H1 (cell line): Measurements from ENCODE around the gene ARL5C. TPM values are rescaled to one million over a fixed set of nuclear protein-coding genes. Genes with fewer than 3 reads are reported as not detected.

Experiments
- CTCF ChIA-PET: fragments of 300-600 bp; sonication (Branson Sonifier 250); formaldehyde crosslinking; loops from one replicate; lab custom pipeline; 2021; ENCODE audit not compliant: partially characterized antibody; lab: Charles Lee
- POLR2A ChIA-PET: fragments of 300-600 bp; sonication (Branson Sonifier 250); formaldehyde crosslinking; loops from one replicate; lab custom pipeline; 2021; ENCODE audit warnings: inconsistent platforms; ENCODE audit not compliant: partially characterized antibody; lab: Charles Lee
- DNase-seq, 2 experiments: peaks; one replicate each; pipeline versions ENCODE4 v3.0.0 to v3.0.0-alpha.2; 2010 to 2022; ENCODE audit warnings: low spot score in 2 of 2, low read depth in 1 of 2, mixed read lengths in 1 of 2
- FAIRE-seq: peaks from 2 replicates; lab custom pipeline; 2011; peaks lifted over from hg19 to GRCh38; lab: Jason Lieb, UNC
- H2AFZ ChIP-seq: 2 replicates; pipeline ENCODE4 v1.8.1; 2012; ENCODE audit warnings: low read length, inconsistent platforms
- H2AK5ac ChIP-seq: 2 replicates; pipeline ENCODE4 v1.6.1; 2013; ENCODE audit warnings: low read depth, low read length
- H2BK120ac ChIP-seq: replicated peaks from 2 replicates; pipeline ENCODE3; 2013; ENCODE audit warnings: low read depth, low read length, inconsistent platforms
- H2BK12ac ChIP-seq: 2 replicates; pipeline ENCODE4 v1.6.1; 2013; ENCODE audit warnings: low read depth, low read length
- H2BK15ac ChIP-seq: 2 replicates; pipeline ENCODE4 v1.6.1; 2013; ENCODE audit warnings: low read length
- H2BK20ac ChIP-seq: 2 replicates; pipeline ENCODE4 v1.6.1; 2013; ENCODE audit warnings: low read length
- H2BK5ac ChIP-seq: 2 replicates; pipeline ENCODE4 v1.6.1; 2013; ENCODE audit warnings: low read depth, low read length
- H3K14ac ChIP-seq: 2 replicates; pipeline ENCODE4 v1.6.1; 2013; ENCODE audit warnings: inconsistent platforms; ENCODE audit not compliant: insufficient read length
- H3K18ac ChIP-seq: 2 replicates; pipeline ENCODE4 v1.6.1; 2013; ENCODE audit warnings: low read length; ENCODE audit errors: extremely low read depth
- H3K23ac ChIP-seq: 2 replicates; pipeline ENCODE4 v1.6.1; 2013; ENCODE audit warnings: inconsistent platforms; ENCODE audit not compliant: insufficient read length
- H3K23me2 ChIP-seq: 2 replicates; pipeline ENCODE4 v1.6.1; 2013; ENCODE audit warnings: low read depth, low read length
- H3K27ac ChIP-seq: 2 replicates; pipeline ENCODE4 v1.6.1; 2011; ENCODE audit warnings: low read depth, low read length, inconsistent platforms
- H3K27me3 ChIP-seq, 4 experiments: replicated peaks in 1 of 4; 1 replicate in 1 of 4; 2 replicates in 3 of 4; pipeline versions ENCODE4 v1.6.1 to v1.8.1; 2011 to 2013; ENCODE audit warnings: low read length in 3 of 4, mild to moderate bottlenecking in 3 of 4, inconsistent platforms in 2 of 4, mixed read lengths in 2 of 4, moderate library complexity in 1 of 4; ENCODE audit not compliant: control insufficient read depth in 3 of 4, insufficient read depth in 3 of 4; ENCODE audit errors: extremely low read depth in 1 of 4
- H3K36me3 ChIP-seq, 4 experiments: 2 replicates each; pipeline versions ENCODE4 v1.6.1 to v1.8.1; 2011 to 2013; ENCODE audit warnings: mild to moderate bottlenecking in 4 of 4, low read length in 3 of 4, moderate library complexity in 2 of 4, control low read depth in 1 of 4, inconsistent platforms in 1 of 4; ENCODE audit not compliant: insufficient read depth in 4 of 4, control insufficient read depth in 2 of 4
- H3K4ac ChIP-seq: replicated peaks from 2 replicates; pipeline ENCODE3; 2013; ENCODE audit warnings: low read length, low read depth, mixed read lengths, inconsistent platforms; ENCODE audit not compliant: insufficient read length
- H3K4me1 ChIP-seq, 4 experiments: replicated peaks in 1 of 4; 1 replicate in 1 of 4; 2 replicates in 3 of 4; pipeline versions ENCODE4 v1.6.1 to v1.8.1; 2011 to 2013; ENCODE audit warnings: low read length in 3 of 4, inconsistent platforms in 2 of 4, mixed read lengths in 1 of 4; ENCODE audit not compliant: insufficient read depth in 4 of 4, control insufficient read depth in 3 of 4
- H3K4me2 ChIP-seq, 2 experiments: 2 replicates each; pipeline versions ENCODE4 v1.6.1 to v1.8.1; 2011 to 2013; ENCODE audit warnings: low read depth in 2 of 2, low read length in 2 of 2, control low read depth in 1 of 2, inconsistent platforms in 1 of 2, mild to moderate bottlenecking in 1 of 2; ENCODE audit not compliant: insufficient read depth in 1 of 2
- H3K4me3 ChIP-seq, 4 experiments: fragments of 200-600, 300-600 bp in 1 of 4; sonication (generic), shearing (Covaris generic), sonication (Bioruptor Twin) in 1 of 4; 2 replicates each; pipeline versions ENCODE4 v1.5.1 to v1.8.1; 2011 to 2016; ENCODE audit warnings: low read length in 4 of 4, low read depth in 3 of 4, control low read depth in 2 of 4, inconsistent platforms in 2 of 4, mild to moderate bottlenecking in 2 of 4, mixed read lengths in 1 of 4, moderate library complexity in 1 of 4; ENCODE audit not compliant: insufficient read depth in 2 of 4; ENCODE audit errors: extremely low read depth in 1 of 4
- H3K56ac ChIP-seq: replicated peaks from 2 replicates; pipeline ENCODE3; 2013; ENCODE audit warnings: low read depth, mild to moderate bottlenecking, mixed read lengths, low read length, inconsistent platforms; ENCODE audit not compliant: insufficient read length
- H3K79me1 ChIP-seq: 2 replicates; pipeline ENCODE4 v1.6.1; 2013; ENCODE audit warnings: low read depth, low read length, control low read depth
- H3K79me2 ChIP-seq, 2 experiments: 2 replicates each; pipeline versions ENCODE4 v1.6.1 to v1.8.1; 2012 to 2013; ENCODE audit warnings: low read length in 2 of 2, mild to moderate bottlenecking in 2 of 2, inconsistent platforms in 1 of 2; ENCODE audit not compliant: insufficient read depth in 2 of 2, control insufficient read depth in 1 of 2
- H3K9ac ChIP-seq, 4 experiments: replicated peaks in 1 of 4; 1 replicate in 1 of 4; 2 replicates in 3 of 4; pipeline versions ENCODE4 v1.6.1 to v1.8.1; 2011 to 2013; ENCODE audit warnings: low read depth in 3 of 4, low read length in 3 of 4, control low read depth in 2 of 4, mild to moderate bottlenecking in 2 of 4, moderate library complexity in 2 of 4, inconsistent platforms in 1 of 4; ENCODE audit errors: extremely low read depth in 1 of 4
- H3K9me3 ChIP-seq, 2 experiments: 2 replicates each; pipeline versions ENCODE4 v1.6.1 to v1.8.1; 2012 to 2013; ENCODE audit warnings: mild to moderate bottlenecking in 2 of 2, moderate library complexity in 2 of 2, control low read depth in 1 of 2, inconsistent platforms in 1 of 2, low read depth in 1 of 2, low read length in 1 of 2, mixed read lengths in 1 of 2; ENCODE audit not compliant: insufficient read depth in 2 of 2
- H4K20me1 ChIP-seq, 2 experiments: replicated peaks in 1 of 2; 2 replicates each; pipeline versions ENCODE3 to v1.8.1; 2011 to 2013; ENCODE audit warnings: inconsistent platforms in 2 of 2, low read length in 2 of 2, mild to moderate bottlenecking in 1 of 2; ENCODE audit not compliant: insufficient read depth in 2 of 2, control insufficient read depth in 1 of 2
- H4K5ac ChIP-seq: 2 replicates; pipeline ENCODE4 v1.6.1; 2013; ENCODE audit warnings: low read length, low read depth, mixed read lengths, inconsistent platforms; ENCODE audit not compliant: insufficient read length
- H4K8ac ChIP-seq: 2 replicates; pipeline ENCODE4 v1.8.0; 2013; ENCODE audit warnings: mild to moderate bottlenecking, moderate library complexity, low read length, inconsistent platforms; ENCODE audit not compliant: insufficient read depth; ENCODE audit errors: extremely low read depth
- H4K91ac ChIP-seq: replicated peaks from 2 replicates; pipeline ENCODE3; 2013; ENCODE audit warnings: low read length, mixed read lengths, inconsistent platforms; ENCODE audit not compliant: insufficient read length
- SP2 ChIP-seq: IDR thresholded peaks from 2 replicates; pipeline ENCODE4 v1.6.1; 2012; ENCODE audit warnings: mild to moderate bottlenecking, low read length, inconsistent platforms
- WGBS, 2 experiments: shearing (Covaris generic) in 1 of 2; methylation state at CpG; one replicate each; pipeline versions ENCODE4 v1.1.6 to v1.1.7; 2013 to 2015; ENCODE audit warnings: low lambda C conversion rate in 2 of 2, mixed read lengths in 2 of 2, inconsistent platforms in 1 of 2, low coverage in 1 of 2, missing lambda C conversion rate in 1 of 2; ENCODE audit not compliant: insufficient replicate concordance in 2 of 2, insufficient coverage in 1 of 2, insufficient read length in 1 of 2; ENCODE audit errors: extremely low coverage in 1 of 2, missing lambda C conversion rate in 1 of 2; 5-methylcytosine and 5-hydroxymethylcytosine counted together
- polyA plus RNA-seq, 7 experiments: library from polyadenylated mRNA; depleted of rRNA in 3 of 7; stranded (reverse) in 5 of 7; unstranded in 2 of 7; fragments of >200 nt in 5 of 7; fragments of 200-250 nt in 2 of 7; gene quantifications; 1 replicate in 5 of 7; 2 replicates in 1 of 7; 4 replicates in 1 of 7; pipeline versions ENCODE4 v1.2.1 to v1.2.3, GENCODE V29; 2011 to 2013; ENCODE audit warnings: missing spikeins in 2 of 7, mixed read lengths in 2 of 7
- total RNA-seq: library from RNA; stranded (reverse); fragmentation: NEBNext Ultra II Directional; extraction: Animal tissue kit (Norgen Biotek cat#: 25700); gene quantifications from 2 replicates; pipeline ENCODE4 v1.2.1, GENCODE V29; 2021

Gene ARL5C
- total and polyA plus RNA-seq, 2 of the 8 experiments (the other 6 are each of a cell fraction or from before 2014, with no cell fraction given) = not detected

DNA sequence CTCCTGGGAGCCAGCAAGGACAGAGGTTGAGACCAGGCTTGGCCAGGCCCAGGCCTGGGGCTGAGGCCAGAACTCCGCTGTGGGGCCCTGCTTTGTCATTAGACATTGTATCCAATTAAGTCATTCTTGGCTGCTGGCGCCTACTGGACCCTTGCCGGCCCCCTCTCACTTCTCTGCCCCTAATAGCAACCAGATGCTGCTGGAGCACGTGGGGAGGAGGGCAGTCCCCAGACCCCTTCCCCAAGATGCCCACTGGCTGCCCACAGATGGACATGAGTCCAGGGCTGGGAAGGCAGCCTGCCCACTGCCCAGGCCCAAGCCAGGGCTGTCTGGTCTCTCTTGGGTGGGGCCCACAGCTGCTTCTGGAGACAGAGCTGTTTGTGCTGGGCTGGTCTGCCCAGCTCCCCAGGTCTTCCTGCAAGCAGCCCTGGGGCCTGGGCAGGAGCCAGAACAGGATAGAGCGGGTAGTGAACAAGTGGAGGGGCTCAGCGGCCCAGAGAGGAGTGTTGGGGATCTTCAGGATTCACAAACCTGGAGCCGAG is 22.3 kb downstream of the ARL5C start:
- Histone ChIP-seq H3K56ac (no peak overlapping the region), H2BK5ac (no peak overlapping the region), H4K5ac (no peak overlapping the region), H3K4me3 (no peak overlapping the region), H3K79me1 (no peaks in the 10 kb centered on the region), H3K27me3 (no peaks in the 10 kb centered on the region), H3K4me2 (no peak overlapping the region), H4K91ac (no peak overlapping the region), H3K4me1 (0 out of 7 replicates have a peak, but pooled peaks cover 0 to 4% (median 0%) of the 10 kb centered on the region in 4 experiments), H2BK120ac (no peak overlapping the region), H3K36me3 (no peaks in the 10 kb centered on the region), H3K9ac (no peak overlapping the region), H2AFZ (no peak overlapping the region), H3K18ac (no peak overlapping the region), H3K14ac (no peak overlapping the region), H4K8ac (no peak overlapping the region), H3K27ac (no peak overlapping the region), H3K23me2 (no peaks in the 10 kb centered on the region), H3K4ac (no peak overlapping the region), H2AK5ac (no peak overlapping the region), H3K23ac (no peak overlapping the region), H3K79me2 (no peaks in the 10 kb centered on the region), H2BK12ac (no peak overlapping the region), H4K20me1 (no peaks in the 10 kb centered on the region), H3K9me3 (no peaks in the 10 kb centered on the region), H2BK15ac (no peak overlapping the region), H2BK20ac (no peak overlapping the region)
- ChIA-PET POLR2A (interaction anchor here (1.5 kb wide), 1 partner anchor 10 kb away, joined by 3 read pairs; no protein-coding TSS in a partner anchor), CTCF (interaction anchor here (0.7 to 3.7 kb wide), 7 partner anchors 10 to 164 kb away, joined by 3 to 23 read pairs (median 7); partner anchors contain the start of gene ARL5C)
- no peak for FAIRE-seq
- no peak for DNase-seq
- TF ChIP-seq SP2 = no peak
- WGBS, 2 experiments = 86% methylated on average over 4 of the region's 7 CpGs; no CpG with 5 or more reads in 1 of the 2 experiments
